ENCODE results near the gene CDH22.

Gene CDH22

GRCh38 chr20:46293084-46293483 is 15.2 kb downstream of the CDH22 start:
- TF ChIP-seq ZFX (IDR thresholded peaks at IDR 0.05) (no peak), CTCF (conservative IDR thresholded peaks at IDR 0.05) (no peak)
- H3K27ac ChIP-seq, result no peak overlapping the region

- TF ChIP-seq ZFX (IDR thresholded peaks at IDR 0.05), result no peak
- TF ChIP-seq CTCF (conservative IDR thresholded peaks at IDR 0.05), result no peak
- H3K27ac ChIP-seq, result no peak overlapping the region
Measured at GRCh38 chr20:46291401-46291800, 16.9 kb downstream of the CDH22 start.

- H3K27ac ChIP-seq, result no peak overlapping the region
- TF ChIP-seq CTCF (conservative IDR thresholded peaks at IDR 0.05) (no peak), ZFX (IDR thresholded peaks at IDR 0.05) (no peak)
Measured at GRCh38 chr20:46289432-46289831, 18.9 kb downstream of the CDH22 start.

- TF ChIP-seq CTCF (conservative IDR thresholded peaks at IDR 0.05), result no peak
- TF ChIP-seq ZFX (IDR thresholded peaks at IDR 0.05), result no peak
- no peak overlapping the region for H3K27ac ChIP-seq
Measured at GRCh38 chr20:46286977-46287376, 21.3 kb downstream of the CDH22 start.

- H3K27ac ChIP-seq, result no peak overlapping the region
- TF ChIP-seq ZFX (IDR thresholded peaks at IDR 0.05) (no peak), CTCF (conservative IDR thresholded peaks at IDR 0.05) (no peak)
Measured at GRCh38 chr20:46286382-46286781, 21.9 kb downstream of the CDH22 start.

GRCh38 chr20:46285740-46286139 is 22.6 kb downstream of the CDH22 start:
- TF ChIP-seq CTCF (conservative IDR thresholded peaks at IDR 0.05), result no peak
- TF ChIP-seq ZFX (IDR thresholded peaks at IDR 0.05), result no peak
- no peak overlapping the region for H3K27ac ChIP-seq

GRCh38 chr20:46285072-46285471 is 23.2 kb downstream of the CDH22 start:
- H3K27ac ChIP-seq, result no peak overlapping the region
- TF ChIP-seq CTCF (conservative IDR thresholded peaks at IDR 0.05) (no peak), ZFX (IDR thresholded peaks at IDR 0.05) (no peak)

Measured in C4-2B (cell line).